B cell (primary cell): ENCODE results near the gene CRELD2.

Experiments
- EZH2 ChIP-seq: IDR thresholded peaks from 2 replicates; pipeline ENCODE4 v1.6.1; 2012; ENCODE audit warnings: borderline replicate concordance, low read depth, mild to moderate bottlenecking, moderate library complexity, low read length; ENCODE audit not compliant: insufficient read depth, poor library complexity, severe bottlenecking
- TF ChIP-seq, protein P1 (sequence below): fragments of 200-600 bp; IDR thresholded peaks from one replicate; pipeline ENCODE4 v1.8.0; 2022; ENCODE audit warnings: antibody characterized with exemption, mild to moderate bottlenecking

DNA sequence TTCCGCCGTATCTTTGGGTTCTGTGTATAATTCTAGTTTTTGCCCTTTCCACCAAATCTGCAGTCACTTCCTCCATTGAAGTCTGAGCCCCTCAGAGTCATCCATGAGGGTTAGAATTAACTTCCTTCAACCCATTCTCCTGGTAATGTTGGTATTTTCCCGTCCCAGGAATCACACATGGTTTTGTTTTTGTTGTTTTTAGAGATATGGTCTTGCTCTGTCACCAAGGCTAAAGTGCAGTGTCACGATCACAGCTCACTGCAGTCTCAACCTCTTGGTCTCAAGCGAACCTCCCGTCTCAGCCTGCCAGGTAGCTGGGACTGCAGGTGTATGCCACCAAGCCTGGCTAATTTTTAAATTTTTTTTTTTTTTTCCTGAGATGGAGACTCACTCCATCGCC lies 46.1 kb upstream of the CRELD2 start:
- TF ChIP-seq, protein P1, sequence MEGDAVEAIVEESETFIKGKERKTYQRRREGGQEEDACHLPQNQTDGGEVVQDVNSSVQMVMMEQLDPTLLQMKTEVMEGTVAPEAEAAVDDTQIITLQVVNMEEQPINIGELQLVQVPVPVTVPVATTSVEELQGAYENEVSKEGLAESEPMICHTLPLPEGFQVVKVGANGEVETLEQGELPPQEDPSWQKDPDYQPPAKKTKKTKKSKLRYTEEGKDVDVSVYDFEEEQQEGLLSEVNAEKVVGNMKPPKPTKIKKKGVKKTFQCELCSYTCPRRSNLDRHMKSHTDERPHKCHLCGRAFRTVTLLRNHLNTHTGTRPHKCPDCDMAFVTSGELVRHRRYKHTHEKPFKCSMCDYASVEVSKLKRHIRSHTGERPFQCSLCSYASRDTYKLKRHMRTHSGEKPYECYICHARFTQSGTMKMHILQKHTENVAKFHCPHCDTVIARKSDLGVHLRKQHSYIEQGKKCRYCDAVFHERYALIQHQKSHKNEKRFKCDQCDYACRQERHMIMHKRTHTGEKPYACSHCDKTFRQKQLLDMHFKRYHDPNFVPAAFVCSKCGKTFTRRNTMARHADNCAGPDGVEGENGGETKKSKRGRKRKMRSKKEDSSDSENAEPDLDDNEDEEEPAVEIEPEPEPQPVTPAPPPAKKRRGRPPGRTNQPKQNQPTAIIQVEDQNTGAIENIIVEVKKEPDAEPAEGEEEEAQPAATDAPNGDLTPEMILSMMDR, result no peak
- no peak for TF ChIP-seq EZH2
